DMS53 treated with DMSO at 0.1 percent for 48 hours (cell line): ENCODE measurements around the gene MOSPD2.

ENCODE experiments used
- DNase-seq: peaks from one replicate; lab custom pipeline; 2025; ENCODE audit not compliant: unreplicated experiment; lab: John Stamatoyannopoulos, UW

The MOSPD2 gene

DNA sequence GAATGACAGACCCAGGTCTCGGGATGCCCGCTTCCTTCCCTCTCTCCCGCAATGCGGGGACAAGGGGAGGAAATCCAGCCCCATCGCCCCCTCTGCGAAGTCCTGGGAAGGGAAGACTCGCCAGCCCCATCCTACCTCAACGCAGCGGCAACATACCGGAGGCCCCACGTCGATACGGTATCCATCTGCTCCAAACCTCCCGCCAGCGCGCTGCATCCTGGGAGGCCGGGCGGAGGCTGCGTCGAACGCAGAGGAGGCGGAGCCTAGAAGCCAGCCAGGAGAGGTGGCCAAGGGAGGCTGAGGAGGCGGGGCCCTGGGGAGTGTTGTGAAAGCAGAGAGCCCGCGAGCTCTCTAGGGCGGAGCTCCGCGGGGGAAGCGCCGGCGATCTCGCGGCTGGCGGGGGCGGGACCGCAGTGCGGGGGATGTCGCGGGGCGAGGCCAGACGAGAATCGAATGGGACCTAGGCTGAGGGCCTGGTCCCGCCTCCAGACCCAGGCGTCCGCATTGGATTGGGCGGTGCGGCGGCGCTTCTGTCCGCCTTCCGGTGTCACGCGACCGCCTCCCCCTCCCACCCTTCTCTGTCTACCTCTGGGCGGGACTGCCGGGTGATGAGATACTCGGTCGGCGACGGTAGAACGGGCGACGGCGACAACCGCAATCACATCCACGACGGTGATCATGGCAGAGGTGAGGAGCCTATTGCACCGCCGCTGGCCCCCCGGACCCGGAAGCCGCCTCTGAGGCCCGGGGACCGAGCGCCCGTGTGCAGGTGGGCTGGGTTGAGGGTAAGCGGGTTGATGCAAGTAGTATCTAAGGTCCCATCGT lies at the start of gene MOSPD2, which contains the start of gene FANCB:
Gene MOSPD2 (plus strand): TSS at position 571 of the 825 bp plus-strand sequence. CDS start 108 bp downstream, at position 679.
Gene FANCB (minus strand): TSS at position 219 of the 825 bp plus-strand sequence. CDS start 7,559 bp downstream, outside the sequence.
- DNase-seq, result peak; percentile 65

DNA sequence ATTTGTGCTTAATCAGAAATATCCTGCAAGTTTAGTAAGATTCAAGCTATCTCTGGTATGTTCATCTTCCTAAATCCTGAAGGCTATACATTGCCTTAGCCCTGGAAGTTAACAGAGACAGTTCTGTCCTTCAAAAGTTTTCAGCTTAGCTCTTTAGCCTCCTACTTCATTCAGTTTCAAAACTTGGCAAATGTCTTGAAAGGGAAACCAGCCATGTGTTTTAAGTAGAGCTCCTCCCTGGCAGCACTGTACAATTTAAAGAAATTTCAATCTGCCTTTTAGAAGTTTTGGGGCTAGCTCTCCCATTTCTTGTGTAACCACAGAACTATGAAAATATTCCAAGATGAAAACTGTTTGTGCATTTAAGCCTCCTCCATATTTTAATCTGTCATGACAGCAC lies 47.4 kb upstream of the MOSPD2 start:
- DNase-seq, result no peak

DNA sequence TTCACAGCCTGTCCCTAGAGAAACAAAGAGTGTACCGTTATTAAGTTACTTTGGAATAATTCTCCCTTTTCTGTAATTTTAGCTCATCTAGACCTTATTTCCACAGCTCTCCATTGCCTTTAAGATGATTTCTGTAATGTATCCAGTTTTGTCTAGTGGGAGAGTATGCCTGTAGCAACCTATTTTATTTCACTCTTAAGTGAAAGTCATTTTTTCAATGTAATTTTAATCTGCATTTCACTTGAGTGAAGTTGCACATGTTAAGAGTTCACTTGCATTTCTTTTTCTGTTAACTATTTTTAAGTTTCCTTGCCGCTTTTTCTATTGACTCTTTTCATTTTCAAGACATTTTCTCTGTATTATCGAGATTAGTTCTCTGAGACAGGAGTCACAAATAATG lies 46.9 kb upstream of the MOSPD2 start:
- DNase-seq, result no peak

DNA sequence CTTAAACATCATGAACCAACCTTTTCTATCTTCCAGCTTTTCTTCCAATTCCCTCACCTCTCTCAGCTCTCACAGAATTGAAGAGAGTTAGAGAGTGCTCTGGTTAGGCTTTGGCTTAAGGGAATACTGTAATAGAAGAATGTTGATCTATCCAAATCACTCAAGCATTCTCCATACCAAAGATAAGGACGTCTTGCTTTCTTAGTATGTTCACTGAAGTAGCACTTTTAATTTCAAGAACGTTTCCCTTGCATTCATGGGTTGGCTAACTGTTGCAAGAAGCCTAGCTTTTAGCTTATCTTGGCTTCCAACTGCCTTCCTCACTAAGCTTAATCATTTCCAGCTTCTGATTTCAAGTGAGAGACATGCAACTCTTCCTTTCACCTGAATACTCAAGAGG lies 43.6 kb upstream of the MOSPD2 start:
- no peak for DNase-seq

DNA sequence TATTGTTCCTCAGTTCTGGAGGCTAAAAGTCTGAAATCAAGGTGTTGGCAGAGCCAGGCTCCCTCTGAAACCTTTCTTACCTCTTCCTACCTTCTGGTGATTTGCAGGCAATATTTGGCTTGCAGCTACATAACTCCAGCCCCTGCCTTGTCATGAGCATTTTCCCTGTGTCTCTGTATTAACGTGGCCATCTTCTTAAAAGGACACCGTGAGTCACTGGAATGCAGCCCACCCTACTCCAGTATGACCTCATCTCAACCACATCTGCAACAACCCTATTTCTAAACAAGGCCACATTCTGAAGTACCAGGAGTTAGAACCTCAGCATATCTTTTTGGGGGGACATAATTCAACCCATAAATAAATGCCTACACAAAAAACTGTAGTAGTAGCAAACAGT lies 41.1 kb upstream of the MOSPD2 start:
- no peak for DNase-seq

DNA sequence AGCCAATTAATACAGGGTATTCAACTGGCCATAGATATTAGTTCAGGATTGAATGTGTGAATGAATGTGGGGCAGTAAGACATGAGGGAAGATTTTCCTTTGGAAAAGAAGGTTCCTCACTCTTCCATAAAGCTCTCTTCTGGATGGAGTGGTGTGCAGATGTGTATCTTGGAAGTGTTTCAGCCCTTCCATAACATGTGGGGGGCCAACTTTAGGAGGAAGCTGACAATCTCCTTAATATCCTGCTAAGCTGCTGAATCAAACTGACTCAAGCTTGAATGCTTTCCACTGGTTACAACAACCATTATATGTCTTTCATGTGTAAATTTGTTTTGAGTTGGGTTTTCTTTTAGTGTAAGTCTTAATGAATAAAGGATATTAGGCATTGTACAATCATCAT lies 40.6 kb upstream of the MOSPD2 start:
- no peak for DNase-seq

DNA sequence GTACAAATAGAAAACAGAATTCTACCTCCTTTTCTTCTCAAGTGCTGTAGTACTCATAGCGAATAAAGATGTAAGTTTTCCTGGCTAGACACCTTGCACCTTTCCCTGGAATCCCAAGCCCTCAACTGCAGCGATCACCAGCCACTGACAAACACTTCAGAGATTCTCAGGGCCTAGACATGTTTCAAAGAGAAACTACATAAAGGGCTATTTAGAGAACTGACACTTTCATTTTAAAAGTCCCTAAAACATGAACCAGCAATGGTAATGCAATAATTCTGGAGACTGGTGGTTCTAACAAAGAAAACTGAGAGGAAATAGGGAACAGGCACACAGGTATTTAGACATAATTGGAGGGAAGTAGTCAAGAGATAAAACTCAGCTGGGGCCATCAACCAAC lies 36.1 kb upstream of the MOSPD2 start:
- no peak for DNase-seq

DNA sequence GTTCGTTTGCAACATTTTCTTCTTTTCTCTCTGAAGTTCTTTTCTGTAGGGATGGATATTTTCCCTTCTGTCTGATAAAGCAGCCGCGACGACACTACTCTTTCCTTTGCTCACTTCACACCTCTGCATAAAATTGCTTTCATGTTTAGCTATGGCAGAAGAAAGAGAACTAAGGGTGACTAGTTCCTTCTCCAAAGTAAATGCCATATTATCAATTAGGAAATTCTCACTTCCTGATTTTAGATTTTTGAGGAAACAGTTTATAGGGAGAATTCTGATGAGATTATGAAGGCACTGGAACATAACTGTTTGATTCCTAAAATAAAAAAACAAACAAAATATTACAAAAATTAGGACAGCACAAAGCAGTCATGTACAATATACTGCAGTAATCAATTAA lies 29.6 kb upstream of the MOSPD2 start:
- no peak for DNase-seq

DNA sequence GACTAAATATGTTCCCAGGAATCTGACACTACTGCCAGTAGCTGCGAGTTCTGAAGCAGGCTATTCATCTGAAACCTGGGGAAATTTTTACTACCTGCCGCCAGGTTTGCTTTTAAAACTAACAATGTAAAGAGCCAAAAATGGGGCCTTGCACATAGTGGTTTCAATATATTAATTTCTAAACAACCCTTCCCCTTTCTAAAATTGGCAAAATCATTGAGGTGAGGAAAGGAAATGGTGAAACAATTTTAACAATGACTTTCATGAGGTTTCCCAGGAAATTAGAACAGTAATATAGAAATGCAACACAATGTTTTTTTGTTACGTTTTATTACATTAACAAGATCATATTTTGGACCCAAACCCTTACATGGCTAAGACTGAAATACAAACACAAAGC lies 21.7 kb upstream of the MOSPD2 start:
- DNase-seq, result no peak

DNA sequence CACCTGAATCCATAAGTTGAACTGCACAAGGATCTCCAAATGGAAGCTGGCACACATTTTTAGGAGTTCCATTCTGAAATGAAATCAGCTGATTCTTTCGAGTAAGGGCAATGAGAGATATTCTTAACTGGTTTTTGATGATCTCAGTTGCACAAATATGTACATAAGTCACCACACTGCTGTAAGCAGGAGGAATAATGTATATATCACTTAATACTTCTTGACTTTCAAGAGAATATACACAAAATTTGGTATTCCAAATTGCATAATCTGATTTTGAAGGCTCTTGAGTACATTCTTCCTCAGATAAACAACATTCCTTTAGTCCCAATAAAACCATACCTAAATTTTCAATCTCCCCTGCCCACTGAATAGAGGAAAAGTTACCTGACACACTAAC lies 8.6 kb upstream of the MOSPD2 start:
- DNase-seq, result no peak

DNA sequence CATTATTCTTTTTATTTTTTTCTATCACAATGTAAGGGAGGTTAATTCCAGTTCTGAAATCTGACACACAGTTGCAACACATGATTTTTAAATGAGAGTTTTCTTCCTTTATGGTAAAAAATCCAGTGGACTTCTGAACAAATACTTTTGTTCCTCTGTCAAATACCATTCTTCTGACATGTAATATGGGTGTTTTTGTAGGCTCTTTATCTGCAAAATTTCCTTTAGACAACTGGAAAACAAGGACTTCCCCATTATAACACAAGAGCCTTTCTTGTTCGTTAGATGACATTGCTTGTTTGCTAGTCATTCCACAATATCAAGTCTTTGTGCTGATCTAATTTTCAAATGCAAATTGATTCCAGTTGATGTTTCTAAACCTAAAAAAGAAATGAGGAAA lies 8.0 kb upstream of the MOSPD2 start:
- DNase-seq, result no peak

DNA sequence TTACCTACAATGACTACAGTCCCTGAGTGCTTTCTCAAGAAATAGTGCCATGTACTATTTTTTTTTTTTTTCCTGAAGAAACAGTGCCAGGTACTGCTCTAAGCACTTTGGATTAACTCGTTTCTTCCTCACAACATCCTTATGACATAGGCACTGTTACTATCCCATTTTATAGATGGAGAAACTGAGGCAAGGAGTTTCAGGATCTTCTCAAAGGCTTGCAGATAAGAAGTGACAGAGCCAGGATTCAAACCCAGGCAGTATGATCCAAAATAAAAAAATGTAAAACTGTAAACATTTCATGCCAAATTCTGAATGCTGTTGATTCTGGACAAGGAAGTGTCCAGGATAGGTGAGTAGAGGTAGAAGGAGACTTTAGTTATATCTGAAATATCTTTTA lies 1.5 kb upstream of the MOSPD2 start:
- no peak for DNase-seq

DNA sequence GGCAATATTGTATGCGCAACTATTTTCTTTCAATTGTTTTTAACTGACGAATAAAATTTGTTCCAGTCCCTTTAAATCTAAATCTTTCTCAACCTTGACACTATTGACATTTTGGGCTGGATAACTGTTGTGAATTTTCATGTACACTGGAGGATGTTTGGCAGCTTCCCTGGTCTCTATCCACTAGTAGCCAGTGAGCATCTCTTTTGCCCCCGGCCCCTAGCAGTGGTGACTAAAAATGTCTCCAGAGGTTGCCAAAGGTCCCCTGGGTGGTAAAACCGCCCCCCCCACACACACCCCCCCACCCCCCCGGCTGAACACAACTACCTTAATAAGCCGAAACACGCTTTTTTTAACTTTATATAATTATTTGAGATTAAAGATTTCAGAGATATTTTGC lies 866 bp upstream of the MOSPD2 start:
- DNase-seq, result no peak

DNA sequence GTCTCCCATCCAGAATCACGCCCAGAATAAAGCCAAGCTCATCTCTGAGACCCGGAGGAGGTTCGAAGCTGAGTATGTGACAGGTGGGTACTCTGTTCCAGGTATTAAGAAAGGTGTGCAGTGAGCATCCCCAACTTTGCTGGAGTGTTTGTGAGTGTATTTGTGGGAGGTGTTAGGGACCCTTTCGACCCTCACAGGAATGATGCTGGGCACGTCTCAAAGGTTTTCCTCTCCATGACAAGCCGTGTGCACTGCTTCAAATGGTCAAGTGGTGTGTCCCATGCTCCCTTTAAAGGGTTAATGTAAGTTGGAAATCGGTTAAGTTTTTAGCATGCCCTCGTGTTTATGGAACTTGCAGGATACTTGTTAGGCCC lies 442 bp downstream of the MOSPD2 start:
- DNase-seq, result no peak

DNA sequence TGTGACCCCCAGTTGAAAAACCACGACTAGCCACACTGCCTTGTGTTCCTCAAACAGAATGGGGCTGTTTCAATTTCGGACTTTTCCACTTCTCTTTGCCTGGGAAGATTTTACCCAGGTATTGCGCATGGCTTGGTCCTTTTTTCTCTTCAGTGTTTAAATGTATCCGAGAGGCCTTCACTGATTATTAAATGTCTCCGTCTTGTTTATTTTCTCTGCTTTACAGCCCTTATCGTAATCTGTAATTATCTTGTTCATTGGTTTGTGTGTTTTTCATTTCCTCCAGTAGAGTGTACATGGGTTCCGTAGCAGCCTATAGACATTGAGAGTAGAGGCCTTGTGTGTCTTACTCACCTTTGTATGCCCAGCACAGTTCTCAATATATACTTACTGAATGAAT lies 2.4 kb downstream of the MOSPD2 start:
- DNase-seq, result no peak

DNA sequence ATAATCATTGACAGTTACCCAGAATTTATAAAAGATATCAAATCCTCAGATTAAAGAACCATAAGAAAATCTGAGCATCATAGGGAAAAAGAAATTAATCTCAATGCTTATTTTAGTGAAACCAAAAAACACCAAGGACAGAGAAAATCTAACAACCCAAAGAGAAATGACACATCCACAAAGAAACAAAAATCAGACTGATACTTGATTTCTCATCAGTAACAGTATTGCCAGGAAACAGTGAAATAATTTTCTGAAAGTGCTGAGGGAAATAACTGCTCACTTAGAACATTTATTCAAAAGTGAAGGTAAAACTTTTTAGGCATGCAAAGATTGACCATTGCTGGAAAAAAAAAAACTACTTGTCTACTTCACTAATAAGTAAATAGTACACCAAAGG lies 10.6 kb downstream of the MOSPD2 start:
- no peak for DNase-seq

DNA sequence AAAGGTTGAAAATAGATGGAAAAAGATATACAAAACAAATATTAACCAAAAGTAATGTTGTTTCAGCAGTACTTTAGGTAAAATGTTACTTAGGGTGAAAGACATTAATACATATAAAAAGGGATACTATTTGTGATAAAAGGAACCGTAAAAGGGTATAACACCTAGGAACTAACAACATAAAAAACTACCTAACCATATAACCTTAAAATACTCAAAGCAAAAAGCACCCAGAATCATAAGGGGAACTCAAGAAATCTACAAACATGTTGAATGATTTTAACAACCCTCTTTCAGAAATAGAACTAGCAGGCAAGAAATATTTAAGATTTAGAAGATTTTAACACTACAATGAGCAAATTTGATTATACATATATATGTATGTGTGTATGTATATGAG lies 11.5 kb downstream of the MOSPD2 start:
- DNase-seq, result no peak

DNA sequence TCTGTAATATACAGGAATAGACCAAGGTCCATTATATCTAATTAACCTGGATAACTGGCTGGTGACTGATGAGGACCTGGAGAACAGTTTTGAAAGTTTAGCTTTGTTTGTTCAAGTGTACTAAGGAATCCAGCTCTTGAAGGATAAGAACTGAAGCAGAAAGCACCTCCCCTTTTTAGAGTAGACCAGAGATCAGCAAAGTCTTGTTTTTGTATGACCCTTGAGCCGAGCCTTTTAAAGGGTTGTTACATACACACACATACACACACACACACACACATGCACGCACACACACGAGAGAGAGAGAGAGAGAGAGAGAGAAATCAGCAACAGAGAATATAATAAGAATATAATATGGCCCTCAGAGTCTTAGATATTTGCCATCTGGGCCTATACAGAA lies 13.0 kb downstream of the MOSPD2 start:
- no peak for DNase-seq

DNA sequence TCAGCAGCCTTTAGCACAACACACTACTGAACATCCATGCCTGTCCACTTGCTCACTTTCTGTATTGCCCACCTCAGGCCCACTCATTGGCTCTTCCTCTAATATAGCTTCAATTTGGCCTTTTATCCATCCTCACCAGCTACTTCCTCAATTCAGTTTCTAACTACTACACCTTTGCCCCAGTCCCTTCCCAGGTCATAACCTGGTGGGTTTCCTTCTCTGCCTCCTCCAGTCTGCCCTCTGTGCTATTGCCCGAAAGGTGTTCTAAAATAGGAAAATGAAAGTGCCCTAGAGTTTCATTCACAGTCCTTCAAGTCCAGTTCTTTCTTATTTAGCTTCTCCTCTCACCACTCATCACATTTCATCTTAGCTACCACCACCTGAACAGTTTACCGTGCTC lies 23.1 kb downstream of the MOSPD2 start:
- no peak for DNase-seq

DNA sequence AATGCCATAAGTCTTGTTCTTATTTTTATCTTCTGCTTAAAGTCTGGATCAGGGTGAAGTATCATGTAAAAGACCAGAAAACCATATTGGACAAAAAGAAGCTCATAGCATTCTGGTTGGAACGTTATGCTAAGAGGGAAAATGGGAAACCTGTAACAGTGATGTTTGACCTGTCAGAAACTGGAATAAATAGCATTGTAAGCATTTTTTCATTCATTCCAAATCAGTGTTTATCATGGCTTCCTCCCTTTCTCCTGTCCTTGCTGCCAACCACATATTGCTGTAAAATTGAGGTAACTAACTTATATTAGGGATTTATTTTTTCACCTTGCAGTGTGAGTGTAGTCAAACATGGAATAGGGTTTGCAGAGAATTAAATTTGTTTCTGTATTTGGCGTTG lies 23.8 kb downstream of the MOSPD2 start:
- DNase-seq, result no peak

DNA sequence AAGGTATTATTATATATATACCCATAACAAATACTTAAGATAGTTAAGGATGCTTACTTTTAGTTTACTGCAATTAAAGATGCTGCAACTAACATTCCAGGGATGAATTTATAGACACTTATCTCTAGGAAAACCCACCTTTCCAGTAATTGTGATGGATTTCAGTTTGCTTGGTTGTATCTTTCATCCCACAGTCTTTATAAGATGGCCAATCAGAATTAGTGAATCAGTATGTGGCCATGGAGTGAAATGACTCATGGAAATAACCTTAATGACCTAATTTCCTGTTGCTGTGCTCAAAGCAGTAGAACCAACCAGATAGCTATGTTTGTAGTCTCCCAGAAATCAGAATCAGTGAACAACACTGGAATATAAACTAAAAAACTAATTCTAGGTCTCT lies 26.4 kb downstream of the MOSPD2 start:
- no peak for DNase-seq

DNA sequence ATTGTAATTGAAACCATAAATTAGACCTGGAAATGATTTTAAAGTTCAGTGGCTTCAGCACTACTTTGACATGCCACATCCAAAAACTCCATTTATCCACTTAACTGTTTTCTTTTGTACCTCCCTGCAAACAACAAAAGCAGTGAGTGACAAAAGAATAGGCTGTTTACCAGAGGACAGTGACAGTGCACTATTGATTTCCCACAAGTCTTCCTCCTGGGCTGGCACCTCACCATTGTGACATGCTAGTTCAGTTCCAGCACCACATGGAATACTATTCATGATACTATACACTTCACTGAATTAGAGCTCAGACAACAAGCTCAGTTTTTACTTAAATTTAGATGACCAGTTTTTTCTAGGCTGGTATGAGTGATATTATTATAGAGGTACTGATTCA lies 29.3 kb downstream of the MOSPD2 start:
- no peak for DNase-seq

DNA sequence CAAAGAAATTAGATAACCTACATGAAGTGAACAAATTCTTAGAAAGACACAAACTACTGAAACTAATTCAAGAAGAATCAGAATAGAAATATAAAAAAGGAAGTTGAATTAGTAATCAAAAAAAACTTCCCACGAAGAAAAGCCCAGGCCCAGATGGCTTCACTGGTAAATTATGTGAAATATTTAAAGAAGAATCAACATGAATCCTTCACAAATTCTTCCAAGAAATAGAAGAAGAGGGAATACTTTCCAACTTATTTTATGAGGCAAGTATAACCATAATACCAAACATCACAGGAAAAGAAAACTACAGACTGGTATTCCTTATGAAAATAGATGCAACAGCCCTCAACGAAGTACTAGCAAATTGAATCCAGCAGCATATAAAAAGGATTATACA lies 30.7 kb downstream of the MOSPD2 start:
- no peak for DNase-seq
